Activated B cell treated with CpG ODN at 0.5 μM for 24 hours (primary cell): ENCODE results near the gene LTK. TPM values are rescaled to one million over a fixed set of nuclear protein-coding genes. Genes with fewer than 3 reads are reported as not detected.
A peak's percentile ranks its signal among the peaks of the same experiment; 100 is the strongest.

Source experiments
- ATAC-seq: fragments of 200-7000 bp; cut with Tn5 transposase; one replicate; pipeline ENCODE4 v1.10.0; 2021; ENCODE audit warnings: low read depth, mild to moderate bottlenecking, moderate library complexity
- CTCF ChIA-PET: fragments of 350-600 bp; sonication (Branson Sonifier 250); formaldehyde crosslinking; loops from one replicate; lab custom pipeline; 2021; ENCODE audit warnings: antibody characterized with exemption; lab: Charles Lee
- POLR2A ChIA-PET: fragments of 350-600 bp; sonication (Branson Sonifier 250); formaldehyde crosslinking; loops from one replicate; lab custom pipeline; 2021; ENCODE audit warnings: antibody characterized with exemption; lab: Charles Lee
- DNase-seq: peaks from one replicate; pipeline ENCODE4 v3.0.0; 2022
- H3K27ac Mint-ChIP-seq: one replicate; pipeline ENCODE4 v1.8.0; 2020; ENCODE audit warnings: mixed read lengths
- H3K27me3 Mint-ChIP-seq: one replicate; pipeline ENCODE4 v1.8.0; 2021; ENCODE audit warnings: mixed read lengths
- H3K36me3 Mint-ChIP-seq: one replicate; pipeline ENCODE4 v1.8.0; 2021; ENCODE audit warnings: low read depth, mixed read lengths
- H3K4me1 Mint-ChIP-seq: one replicate; pipeline ENCODE4 v1.8.0; 2021; ENCODE audit warnings: mixed read lengths
- H3K4me3 Mint-ChIP-seq: one replicate; pipeline ENCODE4 v1.8.0; 2020; ENCODE audit warnings: mild to moderate bottlenecking, mixed read lengths
- H3K9me3 Mint-ChIP-seq: one replicate; pipeline ENCODE4 v1.8.0; 2020; ENCODE audit warnings: mixed read lengths
- CTCF ChIP-seq: fragments of 200-600 bp; IDR thresholded peaks from one replicate; pipeline ENCODE4 v1.8.0; 2022; ENCODE audit warnings: antibody characterized with exemption, mild to moderate bottlenecking
- intact Hi-C: fragments of 100-400 bp; cut with micrococcal nuclease; formaldehyde crosslinking; loops from one replicate; pipeline ENCODE4 v1.15.1; 2024
- total RNA-seq: library from RNA; stranded (reverse); gene quantifications from 2 replicates; pipeline ENCODE4 v1.2.3, GENCODE V29; 2022

Gene LTK
- total RNA-seq, 1 donor from 2014 or later, result 2.2 TPM

GRCh38 chr15:41499109-41499851, 14.3 kb downstream of the LTK start:
- no peaks in the 10 kb centered on the region for H3K9me3 Mint-ChIP-seq

DNA sequence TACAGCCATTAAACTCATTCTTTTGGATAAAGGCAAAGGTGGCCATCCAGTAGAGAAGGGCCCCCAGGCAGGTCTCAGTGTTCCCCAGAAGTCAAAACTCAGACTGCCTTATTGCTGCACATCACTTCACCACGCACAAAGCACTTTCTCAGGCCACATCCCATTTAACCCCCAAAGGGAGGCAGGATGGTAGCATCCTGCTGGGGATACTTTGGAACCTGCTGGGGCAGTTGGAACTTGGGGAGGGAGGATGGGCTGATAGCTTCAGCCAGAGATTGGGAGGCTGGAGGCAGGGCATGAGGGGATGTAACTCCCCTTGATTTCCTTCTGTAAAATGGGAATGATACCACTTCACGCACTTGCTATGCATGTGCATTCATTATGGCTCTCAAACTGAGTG, 15.0 kb downstream of the LTK start:
- Mint-ChIP-seq H3K4me1 (peaks cover 42% of the 10 kb centered on the region), H3K4me3 (no peak overlapping the region), H3K27me3 (peaks cover 31% of the 10 kb centered on the region), H3K27ac (peak overlapping the region; percentile 60), H3K36me3 (no peaks in the 10 kb centered on the region), H3K9me3 (no peaks in the 10 kb centered on the region)
- ATAC-seq (no peak), DNase-seq (no peak)
- POLR2A ChIA-PET, result no interaction called here
- CTCF ChIA-PET, result no interaction called here
- TF ChIP-seq CTCF, result no peak
- intact Hi-C loops, result loop anchor here (5.0 kb wide), 1 partner anchor 44 kb away; the partner anchor contains the start of gene RPAP1

More at GRCh38 chr15:41499109-41499851, 14.3 kb downstream of the LTK start:
- intact Hi-C loops, result loop anchor here (5.0 kb wide), 1 partner anchor 43 kb away; the partner anchor contains the start of gene RPAP1
- no peak for TF ChIP-seq CTCF
- Mint-ChIP-seq H3K27me3 (peaks cover 31% of the 10 kb centered on the region), H3K4me1 (peaks cover 41% of the 10 kb centered on the region), H3K27ac (no peak overlapping the region), H3K4me3 (no peak overlapping the region), H3K36me3 (no peaks in the 10 kb centered on the region)
- DNase-seq (no peak), ATAC-seq (no peak)
- POLR2A ChIA-PET, result no interaction called here
- CTCF ChIA-PET, result no interaction called here

GRCh38 chr15:41495736-41496599, 17.7 kb downstream of the LTK start:
- intact Hi-C loops, result loop anchor here (5.0 kb wide), 1 partner anchor 46 kb away; the partner anchor contains the start of gene RPAP1
- no peak for TF ChIP-seq CTCF
- H3K4me1 Mint-ChIP-seq, result peaks cover 27% of the 10 kb centered on the region
- CTCF ChIA-PET, result no interaction called here
- peaks cover 43% of the 10 kb centered on the region for H3K27me3 Mint-ChIP-seq
- H3K9me3 Mint-ChIP-seq, result no peaks in the 10 kb centered on the region
- DNase-seq (no peak), ATAC-seq (no peak)
- peak overlapping the region; percentile 70 for H3K4me3 Mint-ChIP-seq
- POLR2A ChIA-PET, result interaction anchor here (0.9 to 1.2 kb wide), 2 partner anchors 18 to 48 kb away, joined by 3 to 6 read pairs; partner anchors contain the start of genes LTK and RPAP1
- no peak overlapping the region for H3K27ac Mint-ChIP-seq
- no peaks in the 10 kb centered on the region for H3K36me3 Mint-ChIP-seq

DNA sequence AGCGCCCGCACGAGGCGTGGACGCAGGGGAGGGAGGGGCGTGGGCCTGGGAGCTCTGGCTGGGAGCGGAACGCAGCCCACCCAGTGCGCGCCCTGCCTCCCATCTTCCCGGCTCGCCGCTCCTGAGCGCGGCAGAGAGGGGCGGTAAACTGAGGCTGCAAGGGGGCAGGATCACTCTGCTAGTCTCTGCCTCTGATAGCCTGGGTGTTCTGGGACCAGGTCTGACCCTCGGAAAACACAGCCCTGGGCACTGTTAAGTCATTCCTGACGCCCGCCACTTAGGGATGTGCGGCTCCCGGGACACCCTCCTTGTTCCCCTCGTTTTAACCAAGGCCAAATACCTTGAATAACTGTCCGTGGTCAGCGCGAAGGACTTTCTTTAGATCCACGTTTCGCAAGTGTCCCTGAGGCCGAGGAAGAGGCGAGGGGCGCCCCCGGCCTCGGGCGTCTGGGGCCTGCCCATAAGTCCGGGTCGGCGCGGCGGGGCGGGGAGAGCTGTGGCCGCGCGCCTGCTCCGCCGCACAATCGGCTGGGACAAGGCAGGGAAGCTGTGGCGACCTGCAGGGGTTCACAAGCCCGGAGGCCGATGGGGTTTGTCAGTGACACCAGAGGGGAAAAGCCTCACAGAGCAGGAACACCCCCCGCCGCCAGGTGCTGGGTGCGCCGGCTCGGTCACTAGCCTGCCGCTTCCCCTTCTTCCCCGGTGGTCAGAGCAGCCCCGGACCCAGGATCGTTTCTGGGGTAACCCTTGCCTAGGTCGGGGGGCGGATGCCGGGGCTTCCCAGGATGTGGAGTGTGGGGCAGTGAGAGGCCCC, 18.5 kb downstream of the LTK start:
- CTCF ChIA-PET, result no interaction called here
- POLR2A ChIA-PET, result interaction anchor here (0.9 to 1.2 kb wide), 2 partner anchors 18 to 49 kb away, joined by 3 to 6 read pairs; partner anchors contain the start of genes LTK and RPAP1

More for the DNA sequence above, 18.5 kb downstream of the LTK start:
- no peak for TF ChIP-seq CTCF
- H3K9me3 Mint-ChIP-seq, result no peaks in the 10 kb centered on the region
- ATAC-seq (no peak), DNase-seq (peak; percentile 54)
- intact Hi-C loops, result loop anchor here (5.0 kb wide), 2 partner anchors 47 to 477 kb away; partner anchors contain the start of genes EHD4 and RPAP1
- H3K36me3 Mint-ChIP-seq, result no peaks in the 10 kb centered on the region
- peak overlapping the region; percentile 70 for H3K4me3 Mint-ChIP-seq
- peaks cover 43% of the 10 kb centered on the region for H3K27me3 Mint-ChIP-seq
- H3K27ac Mint-ChIP-seq, result no peak overlapping the region
- H3K4me1 Mint-ChIP-seq, result peaks cover 22% of the 10 kb centered on the region
